Smooth muscle cell (in vitro differentiated cells): Measurements from ENCODE around the gene UMOD. TPM values are rescaled to one million over a fixed set of nuclear protein-coding genes. Genes with fewer than 3 reads are reported as not detected.

Source experiments
- DNase-seq: peaks from one replicate; lab custom pipeline; 2025; ENCODE audit not compliant: unreplicated experiment; lab: John Stamatoyannopoulos, UW
- H2AFZ ChIP-seq: fragments of 200-600 bp; sonication (generic); 2 replicates; pipeline ENCODE4 v1.6.0; 2016; ENCODE audit warnings: antibody characterized with exemption, low read depth, mild to moderate bottlenecking
- H3F3A ChIP-seq: fragments of 200-600 bp; sonication (generic); 2 replicates; pipeline ENCODE4 v1.6.0; 2017; ENCODE audit warnings: antibody characterized with exemption, low read depth
- H3K27ac ChIP-seq: fragments of 200-600 bp; sonication (generic); 2 replicates; pipeline ENCODE4 v1.5.1; 2016; ENCODE audit warnings: low read depth, mild to moderate bottlenecking
- H3K27me3 ChIP-seq: fragments of 200-600 bp; sonication (generic); 2 replicates; pipeline ENCODE4 v1.6.1; 2016; ENCODE audit warnings: low read depth, mild to moderate bottlenecking
- H3K36me3 ChIP-seq: fragments of 200-600 bp; sonication (generic); 2 replicates; pipeline ENCODE4 v1.5.1; 2016; ENCODE audit warnings: low read depth
- H3K4me1 ChIP-seq: fragments of 200-600 bp; sonication (generic); 2 replicates; pipeline ENCODE4 v1.5.1; 2016; ENCODE audit warnings: low read depth
- H3K4me2 ChIP-seq: fragments of 200-600 bp; sonication (generic); 2 replicates; pipeline ENCODE4 v1.6.0; 2016; ENCODE audit warnings: mild to moderate bottlenecking
- H3K4me3 ChIP-seq: fragments of 200-600 bp; sonication (generic); 2 replicates; pipeline ENCODE4 v1.5.1; 2016; ENCODE audit warnings: mild to moderate bottlenecking
- H3K79me2 ChIP-seq: fragments of 200-600 bp; sonication (generic); 2 replicates; pipeline ENCODE4 v1.6.0; 2016; ENCODE audit warnings: low read depth, mild to moderate bottlenecking
- H3K9ac ChIP-seq: fragments of 200-600 bp; sonication (generic); 2 replicates; pipeline ENCODE4 v1.6.0; 2016; ENCODE audit warnings: low read depth
- H3K9me3 ChIP-seq: fragments of 200-600 bp; sonication (generic); replicated peaks from 2 replicates; pipeline ENCODE4 v1.5.1; 2016; ENCODE audit warnings: low read depth
- H4K20me1 ChIP-seq: fragments of 200-600 bp; sonication (generic); 2 replicates; pipeline ENCODE4 v1.6.0; 2016; ENCODE audit warnings: low read depth
- CTCF ChIP-seq: fragments of 200-600 bp; sonication (generic); IDR thresholded peaks from 2 replicates; pipeline ENCODE4 v1.5.1; 2017; ENCODE audit warnings: borderline replicate concordance, mild to moderate bottlenecking, antibody characterized with exemption; ENCODE audit not compliant: insufficient read depth, poor library complexity, severe bottlenecking
- WGBS: methylation state at CpG from one replicate; pipeline ENCODE4 v1.1.7; 2016; ENCODE audit warnings: low lambda C conversion rate; 5-methylcytosine and 5-hydroxymethylcytosine counted together
- polyA plus RNA-seq: library from polyadenylated mRNA; unstranded; fragments of >200 nt; fragmentation: Nextera tagmentation; extraction: Ambion mirVana; gene quantifications from 2 replicates; pipeline ENCODE4 v1.2.1, GENCODE V29; 2016
- total RNA-seq: library from RNA; depleted of rRNA; stranded (reverse); fragments of >200 nt; gene quantifications from 2 replicates; pipeline ENCODE4 v1.2.3, GENCODE V29; 2014

UMOD gene
- total and polyA plus RNA-seq, 2 experiments from 2014 or later = not detected

GRCh38 chr16:20334396-20334795 is 18.1 kb downstream of the UMOD start:
- Histone ChIP-seq H3K4me3 (no peak overlapping the region), H2AFZ (no peak overlapping the region), H3K27me3 (no peaks in the 10 kb centered on the region), H3K27ac (no peak overlapping the region), H3K9me3 (no peaks in the 10 kb centered on the region), H4K20me1 (no peaks in the 10 kb centered on the region), H3K4me2 (no peak overlapping the region), H3K9ac (no peak overlapping the region), H3K79me2 (no peaks in the 10 kb centered on the region), H3K4me1 (no peaks in the 10 kb centered on the region), H3K36me3 (no peaks in the 10 kb centered on the region), H3F3A (no peaks in the 10 kb centered on the region)
- TF ChIP-seq CTCF = no peak
- WGBS = 87% methylated on average over 1 of the region's 1 CpG
- no peak for DNase-seq

- H3K4me2 ChIP-seq = no peak overlapping the region
- no peak for DNase-seq
- H3K9me3 ChIP-seq = no peaks in the 10 kb centered on the region
- no peak overlapping the region for H3K4me3 ChIP-seq
- no peaks in the 10 kb centered on the region for H4K20me1 ChIP-seq
- no peaks in the 10 kb centered on the region for H3K4me1 ChIP-seq
- WGBS = 77% methylated on average over 5 of the region's 5 CpGs
- no peak overlapping the region for H3K27ac ChIP-seq
- no peak for TF ChIP-seq CTCF
- H3K79me2 ChIP-seq = no peaks in the 10 kb centered on the region
- no peaks in the 10 kb centered on the region for H3K27me3 ChIP-seq
- no peak overlapping the region for H2AFZ ChIP-seq
- no peaks in the 10 kb centered on the region for H3F3A ChIP-seq
- H3K9ac ChIP-seq = no peak overlapping the region
- no peaks in the 10 kb centered on the region for H3K36me3 ChIP-seq
Observed at GRCh38 chr16:20333120-20333519, 19.4 kb downstream of the UMOD start.

GRCh38 chr16:20332411-20332810 is 20.1 kb downstream of the UMOD start:
- Histone ChIP-seq H2AFZ (no peak overlapping the region), H3K4me3 (no peak overlapping the region), H3K27ac (no peak overlapping the region), H3K27me3 (no peaks in the 10 kb centered on the region), H3K4me1 (no peaks in the 10 kb centered on the region), H3K9ac (no peak overlapping the region), H3F3A (no peaks in the 10 kb centered on the region), H4K20me1 (no peaks in the 10 kb centered on the region), H3K79me2 (no peaks in the 10 kb centered on the region), H3K9me3 (no peaks in the 10 kb centered on the region), H3K36me3 (no peaks in the 10 kb centered on the region), H3K4me2 (no peak overlapping the region)
- no peak for TF ChIP-seq CTCF
- no peak for DNase-seq
- WGBS = 87% methylated on average over 8 of the region's 8 CpGs

GRCh38 chr16:20331635-20332034 is 20.9 kb downstream of the UMOD start:
- Histone ChIP-seq H3K27ac (no peak overlapping the region), H3K4me3 (no peak overlapping the region), H3K27me3 (no peaks in the 10 kb centered on the region), H3K79me2 (no peaks in the 10 kb centered on the region), H3K4me1 (no peaks in the 10 kb centered on the region), H3F3A (no peaks in the 10 kb centered on the region), H2AFZ (no peak overlapping the region), H3K9ac (no peak overlapping the region), H4K20me1 (no peaks in the 10 kb centered on the region), H3K36me3 (no peaks in the 10 kb centered on the region), H3K4me2 (no peak overlapping the region), H3K9me3 (no peaks in the 10 kb centered on the region)
- WGBS = 94% methylated on average over 5 of the region's 5 CpGs
- DNase-seq = no peak
- no peak for TF ChIP-seq CTCF
